Activated T-cell treated with anti-CD3 and anti-CD28 coated beads for 24 hours (primary cell): ENCODE data around the gene DSG2.

Source experiments
- DNase-seq: peaks from one replicate; pipeline ENCODE4 v3.0.0-alpha.2; 2020; ENCODE audit warnings: low read depth

DSG2 gene

GRCh38 chr18:31590570-31590969, 92.6 kb downstream of the DSG2 start:
- no peak for DNase-seq

GRCh38 chr18:31591113-31591512, 93.1 kb downstream of the DSG2 start:
- DNase-seq = no peak

- no peak for DNase-seq
Measured at GRCh38 chr18:31591628-31592027, 93.7 kb downstream of the DSG2 start, which contains the start of gene TTR. TSS of gene TTR (plus strand) at chr18:31591877. CDS start at chr18:31591903, 26 bp downstream.

GRCh38 chr18:31592506-31593157, 94.7 kb downstream of the DSG2 start:
- no peak for DNase-seq

- DNase-seq = no peak
Measured at GRCh38 chr18:31595121-31595771, 97.3 kb downstream of the DSG2 start.

- no peak for DNase-seq
Measured at GRCh38 chr18:31596081-31596872, 98.3 kb downstream of the DSG2 start.

- no peak for DNase-seq
Measured at GRCh38 chr18:31598021-31598805, 100.2 kb downstream of the DSG2 start.
